Nephron (organoid): ENCODE results near the gene ZFYVE1.
"Not testable (repeated sequence)": the region's sequence is repeated elsewhere in the genome, so short reads cannot be mapped to it uniquely, and the experiment has no call there.

Experiments used
- H3K27ac Mint-ChIP-seq, 3 experiments: 2 replicates each; pipeline ENCODE4 v1.8.0; 2020; ENCODE audit warnings: mixed read lengths in 3 of 3, mild to moderate bottlenecking in 2 of 3, moderate library complexity in 1 of 3
- H3K27me3 Mint-ChIP-seq: 2 replicates; pipeline ENCODE4 v1.8.0; 2021; ENCODE audit warnings: low read depth, mild to moderate bottlenecking, moderate library complexity, mixed read lengths
- H3K36me3 Mint-ChIP-seq: 2 replicates; pipeline ENCODE4 v1.8.0; 2020; ENCODE audit warnings: low read depth, mixed read lengths
- H3K4me1 Mint-ChIP-seq: 2 replicates; pipeline ENCODE4 v1.8.0; 2020; ENCODE audit warnings: mixed read lengths
- H3K4me3 Mint-ChIP-seq, 3 experiments: 2 replicates each; pipeline ENCODE4 v1.8.0; 2020; ENCODE audit warnings: mild to moderate bottlenecking in 3 of 3, mixed read lengths in 3 of 3, moderate library complexity in 2 of 3
- H3K9me3 Mint-ChIP-seq: 2 replicates; pipeline ENCODE4 v1.8.0; 2020; ENCODE audit warnings: mixed read lengths
- TF ChIP-seq, protein P1 (sequence below), 3 experiments: fragments of 200-600 bp; sonication (generic); IDR thresholded peaks; one replicate each; pipeline ENCODE4 v1.5.0; 2021; ENCODE audit warnings: antibody characterized with exemption in 3 of 3; ENCODE audit not compliant: unreplicated experiment in 3 of 3

The ZFYVE1 gene

DNA sequence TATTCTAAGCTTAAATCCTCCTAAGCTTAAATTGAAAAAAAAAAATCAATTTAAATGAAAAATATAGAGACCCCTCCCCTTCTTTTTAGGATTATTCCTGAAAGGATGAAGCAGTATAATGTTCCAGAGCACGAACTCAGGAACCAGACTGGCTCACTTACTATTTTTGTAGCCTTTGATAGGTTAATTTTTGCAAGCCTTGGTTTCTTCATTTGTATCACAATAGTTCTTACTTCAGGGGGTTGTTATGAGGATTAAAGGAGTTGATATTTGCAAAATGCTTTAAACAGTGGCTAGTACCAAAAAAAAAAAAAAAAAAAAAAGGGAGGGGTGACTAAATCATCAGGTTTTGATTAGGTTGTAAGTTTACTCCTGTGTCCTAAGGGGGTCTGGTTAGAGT lies 28.3 kb upstream of the ZFYVE1 start:
- H3K4me1 Mint-ChIP-seq, result peaks cover 5% of the 10 kb centered on the region
- H3K9me3 Mint-ChIP-seq, result no peaks in the 10 kb centered on the region
- no peaks in the 10 kb centered on the region for H3K27me3 Mint-ChIP-seq
- TF ChIP-seq, protein P1, sequence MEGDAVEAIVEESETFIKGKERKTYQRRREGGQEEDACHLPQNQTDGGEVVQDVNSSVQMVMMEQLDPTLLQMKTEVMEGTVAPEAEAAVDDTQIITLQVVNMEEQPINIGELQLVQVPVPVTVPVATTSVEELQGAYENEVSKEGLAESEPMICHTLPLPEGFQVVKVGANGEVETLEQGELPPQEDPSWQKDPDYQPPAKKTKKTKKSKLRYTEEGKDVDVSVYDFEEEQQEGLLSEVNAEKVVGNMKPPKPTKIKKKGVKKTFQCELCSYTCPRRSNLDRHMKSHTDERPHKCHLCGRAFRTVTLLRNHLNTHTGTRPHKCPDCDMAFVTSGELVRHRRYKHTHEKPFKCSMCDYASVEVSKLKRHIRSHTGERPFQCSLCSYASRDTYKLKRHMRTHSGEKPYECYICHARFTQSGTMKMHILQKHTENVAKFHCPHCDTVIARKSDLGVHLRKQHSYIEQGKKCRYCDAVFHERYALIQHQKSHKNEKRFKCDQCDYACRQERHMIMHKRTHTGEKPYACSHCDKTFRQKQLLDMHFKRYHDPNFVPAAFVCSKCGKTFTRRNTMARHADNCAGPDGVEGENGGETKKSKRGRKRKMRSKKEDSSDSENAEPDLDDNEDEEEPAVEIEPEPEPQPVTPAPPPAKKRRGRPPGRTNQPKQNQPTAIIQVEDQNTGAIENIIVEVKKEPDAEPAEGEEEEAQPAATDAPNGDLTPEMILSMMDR (IDR thresholded peaks at IDR 0.05; ENCODE audit: unreplicated experiment in 3 of 3), result no peak
- peak overlapping the region in 2 of 3 experiments; percentile 34 to 45 for H3K27ac Mint-ChIP-seq
- peaks cover 3% of the 10 kb centered on the region for H3K36me3 Mint-ChIP-seq
- peak overlapping the region in 2 of 3 experiments; percentile 48 to 53 for H3K4me3 Mint-ChIP-seq

DNA sequence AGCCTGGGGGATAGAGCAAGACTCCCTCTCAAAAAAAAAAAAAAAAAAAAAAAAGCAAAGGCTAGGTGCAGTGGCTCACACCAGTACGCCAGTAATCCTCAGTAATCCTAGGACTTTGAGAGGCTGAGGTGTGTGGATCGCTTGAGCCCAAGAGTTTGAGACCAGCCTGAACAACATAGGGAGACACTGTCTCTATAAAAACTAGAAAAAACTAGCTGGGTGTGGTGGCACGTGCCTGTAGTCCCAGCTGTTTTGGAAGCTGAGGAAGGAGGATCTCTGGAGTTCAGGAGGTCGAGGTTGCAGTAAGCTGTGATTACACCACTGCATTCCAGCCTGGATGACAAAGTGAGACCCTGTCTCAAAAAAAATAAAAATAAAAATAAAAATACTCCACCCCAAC lies 22.5 kb upstream of the ZFYVE1 start:
- TF ChIP-seq, protein P1 (IDR thresholded peaks at IDR 0.05; ENCODE audit: unreplicated experiment in 3 of 3), result no peak
- no peaks in the 10 kb centered on the region for H3K4me1 Mint-ChIP-seq
- no peak overlapping the region for H3K27ac Mint-ChIP-seq
- no peaks in the 10 kb centered on the region for H3K36me3 Mint-ChIP-seq
- H3K4me3 Mint-ChIP-seq, result no peak overlapping the region
- no peaks in the 10 kb centered on the region for H3K9me3 Mint-ChIP-seq
- no peaks in the 10 kb centered on the region for H3K27me3 Mint-ChIP-seq

DNA sequence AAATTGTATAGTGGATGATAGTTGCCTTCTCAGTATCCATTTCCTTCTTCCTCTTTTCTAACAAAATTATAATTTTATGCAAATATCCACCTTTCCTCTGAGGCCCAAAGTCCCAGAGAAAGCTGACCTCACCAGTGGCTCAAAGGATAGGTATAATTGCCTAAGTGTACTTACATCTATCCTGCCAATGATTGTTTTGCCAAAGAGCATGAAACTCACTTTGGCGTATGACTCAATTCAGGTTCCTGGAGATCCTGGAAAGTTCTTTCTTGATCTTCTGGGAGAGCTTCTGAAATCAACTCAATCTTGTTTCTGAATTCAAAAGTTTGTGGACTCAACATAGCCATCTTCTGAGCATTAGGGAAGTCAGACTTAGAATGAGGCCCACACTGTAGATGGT lies 20.9 kb upstream of the ZFYVE1 start:
- Mint-ChIP-seq H3K27me3 (no peaks in the 10 kb centered on the region), H3K36me3 (no peaks in the 10 kb centered on the region), H3K4me3 (no peak overlapping the region), H3K27ac (no peak overlapping the region), H3K4me1 (no peaks in the 10 kb centered on the region), H3K9me3 (no peaks in the 10 kb centered on the region)
- TF ChIP-seq, protein P1 (IDR thresholded peaks at IDR 0.05; ENCODE audit: unreplicated experiment in 3 of 3), result no peak

DNA sequence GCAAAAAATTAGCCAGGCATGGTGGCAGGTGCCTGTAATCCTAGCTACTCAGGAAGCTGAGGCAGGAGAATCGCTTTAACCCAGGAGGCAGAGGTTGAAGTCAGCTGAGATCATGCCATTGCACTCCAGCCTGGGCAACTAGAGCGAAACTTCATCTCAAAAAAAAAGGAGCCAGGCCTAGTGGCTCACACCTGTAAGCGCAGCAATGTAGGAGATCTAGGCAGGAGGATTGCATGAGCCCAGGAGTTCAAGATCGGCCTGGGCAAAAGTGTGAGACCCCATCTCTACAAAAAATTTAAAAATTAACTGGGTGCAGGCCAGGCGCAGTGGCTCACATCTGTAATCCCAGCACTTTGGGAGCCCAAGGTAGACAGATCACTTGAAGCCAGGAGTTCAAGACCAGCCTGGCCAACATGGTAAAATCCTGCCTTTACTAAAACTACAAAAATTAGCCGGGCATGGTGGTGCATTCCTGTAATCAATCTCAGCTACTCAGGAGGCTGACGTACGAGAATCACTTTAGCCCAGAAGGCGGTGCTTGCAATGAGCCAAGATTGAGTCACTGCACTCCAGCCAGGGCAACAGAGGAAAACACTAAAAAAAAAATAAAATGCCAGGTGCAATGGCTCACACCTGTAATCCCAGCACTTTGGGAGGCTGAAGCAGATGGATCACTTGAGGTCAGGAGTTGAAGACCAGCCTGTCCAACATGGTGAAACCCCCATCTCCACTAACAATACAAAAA lies 10.0 kb upstream of the ZFYVE1 start:
- not testable (repeated sequence) for H3K27ac Mint-ChIP-seq, H3K4me1 Mint-ChIP-seq, H3K27me3 Mint-ChIP-seq

DNA sequence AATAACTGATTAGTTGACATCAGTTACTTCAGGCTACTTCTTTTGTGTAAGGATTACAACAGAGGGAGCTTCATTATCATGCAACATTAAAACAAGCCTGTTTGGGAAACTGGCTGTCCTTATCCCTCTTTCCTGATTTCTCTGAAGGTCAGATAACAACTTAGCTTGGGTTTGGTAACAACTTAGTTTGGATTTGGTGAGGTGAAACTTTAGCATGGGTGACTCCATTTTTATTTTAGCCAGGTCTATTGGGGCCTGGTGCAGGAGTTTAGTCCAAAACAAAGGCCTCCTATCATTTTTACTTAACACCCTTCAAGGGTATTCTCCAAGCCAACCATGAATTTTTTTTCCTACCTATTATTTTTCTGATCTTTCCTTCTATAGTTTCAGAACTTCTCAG lies 1.1 kb upstream of the ZFYVE1 start:
- H3K36me3 Mint-ChIP-seq, result peaks cover 13% of the 10 kb centered on the region
- H3K27ac Mint-ChIP-seq, result no peak overlapping the region
- peaks cover 26% of the 10 kb centered on the region for H3K4me1 Mint-ChIP-seq
- no peaks in the 10 kb centered on the region for H3K27me3 Mint-ChIP-seq
- H3K9me3 Mint-ChIP-seq, result no peaks in the 10 kb centered on the region
- TF ChIP-seq, protein P1 (IDR thresholded peaks at IDR 0.05; ENCODE audit: unreplicated experiment in 3 of 3), result no peak
- H3K4me3 Mint-ChIP-seq, result peak overlapping the region in 2 of 3 experiments; percentile 92 to 95

More for the DNA sequence above, 10.0 kb upstream of the ZFYVE1 start:
- H3K36me3 Mint-ChIP-seq, H3K4me3 Mint-ChIP-seq, H3K9me3 Mint-ChIP-seq: not testable (repeated sequence)

DNA sequence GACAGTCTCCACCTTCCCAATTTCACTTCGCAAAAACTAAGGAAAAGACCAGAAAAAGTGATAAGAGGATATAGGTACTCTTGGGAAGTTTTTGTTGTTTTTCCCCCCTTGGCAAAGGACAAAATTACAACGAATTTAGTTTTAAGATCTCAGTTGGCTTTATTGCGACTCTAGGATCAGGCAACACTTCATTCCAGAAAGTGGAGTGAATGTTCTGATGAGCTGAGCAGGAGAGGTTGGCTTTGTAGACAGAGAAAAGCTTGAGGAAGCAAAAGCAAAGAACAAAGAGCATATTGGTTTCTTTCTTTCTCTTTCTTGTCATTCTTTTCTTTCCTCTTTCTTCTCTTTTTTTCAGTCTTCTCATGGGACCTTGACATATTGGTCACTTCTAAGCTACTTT lies 640 bp upstream of the ZFYVE1 start:
- TF ChIP-seq, protein P1 (IDR thresholded peaks at IDR 0.05; ENCODE audit: unreplicated experiment in 3 of 3), result no peak
- Mint-ChIP-seq H3K9me3 (no peaks in the 10 kb centered on the region), H3K4me3 (peak overlapping the region; percentile 92 to 95 (median 93)), H3K4me1 (peaks cover 30% of the 10 kb centered on the region), H3K27me3 (no peaks in the 10 kb centered on the region), H3K27ac (peak overlapping the region in 2 of 3 experiments; percentile 40 to 43), H3K36me3 (peaks cover 16% of the 10 kb centered on the region)
